Measurements from ENCODE around the gene ZNF618.

The ZNF618 gene

GRCh38 chr9:114023961-114024360 lies 147.9 kb downstream of the ZNF618 start:
- DNase-seq (ENCODE audit: low spot score), result no peak

GRCh38 chr9:114025196-114025753 lies 149.2 kb downstream of the ZNF618 start:
- DNase-seq (ENCODE audit: low spot score), result no peak

GRCh38 chr9:114025760-114026159 lies 149.7 kb downstream of the ZNF618 start:
- DNase-seq (ENCODE audit: low spot score), result no peak

- DNase-seq (ENCODE audit: low spot score), result no peak
These were observed 150.2 kb downstream of the ZNF618 start for GRCh38 chr9:114026335-114026734.

DNA sequence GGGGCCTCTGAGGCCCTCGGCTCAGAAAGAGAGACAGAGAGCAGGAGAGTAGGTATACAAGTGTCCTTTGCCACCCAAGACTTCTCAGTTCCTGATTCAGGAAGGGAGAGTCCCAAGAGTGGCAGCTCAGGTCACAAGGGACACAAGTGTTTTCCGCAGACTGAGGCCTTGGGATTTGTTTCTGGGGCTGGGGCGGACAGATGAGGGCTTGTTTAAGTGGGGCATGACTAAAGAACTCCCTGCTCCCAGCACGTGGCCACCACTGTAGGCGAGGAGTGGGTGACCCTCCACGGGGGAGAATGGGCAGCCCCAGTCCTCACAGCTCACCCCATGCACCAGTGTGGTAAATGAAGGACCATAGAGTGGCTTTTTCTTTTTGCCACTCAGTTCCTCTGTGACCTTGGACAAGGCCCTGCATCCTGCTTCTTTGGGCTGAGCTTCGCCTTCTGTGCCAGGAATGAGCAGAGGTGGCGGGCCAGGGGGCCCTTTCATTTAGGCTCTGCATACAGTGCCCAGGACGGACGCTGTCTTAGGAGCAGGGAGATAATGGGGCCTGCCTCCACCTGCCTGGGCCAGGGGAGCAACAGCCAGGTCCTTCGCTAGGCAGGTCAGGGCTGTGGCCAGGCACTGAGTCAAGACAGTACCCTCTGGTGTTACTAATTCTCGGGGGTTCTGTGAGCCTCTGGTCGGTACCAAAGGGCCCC lies 151.2 kb downstream of the ZNF618 start:
- DNase-seq (ENCODE audit: low spot score), result no peak

- no peak for DNase-seq (ENCODE audit: low spot score)
These were observed 151.9 kb downstream of the ZNF618 start for GRCh38 chr9:114027863-114028465.

- no peak for DNase-seq (ENCODE audit: low spot score)
These were observed 152.5 kb downstream of the ZNF618 start for GRCh38 chr9:114028646-114029045.

DNA sequence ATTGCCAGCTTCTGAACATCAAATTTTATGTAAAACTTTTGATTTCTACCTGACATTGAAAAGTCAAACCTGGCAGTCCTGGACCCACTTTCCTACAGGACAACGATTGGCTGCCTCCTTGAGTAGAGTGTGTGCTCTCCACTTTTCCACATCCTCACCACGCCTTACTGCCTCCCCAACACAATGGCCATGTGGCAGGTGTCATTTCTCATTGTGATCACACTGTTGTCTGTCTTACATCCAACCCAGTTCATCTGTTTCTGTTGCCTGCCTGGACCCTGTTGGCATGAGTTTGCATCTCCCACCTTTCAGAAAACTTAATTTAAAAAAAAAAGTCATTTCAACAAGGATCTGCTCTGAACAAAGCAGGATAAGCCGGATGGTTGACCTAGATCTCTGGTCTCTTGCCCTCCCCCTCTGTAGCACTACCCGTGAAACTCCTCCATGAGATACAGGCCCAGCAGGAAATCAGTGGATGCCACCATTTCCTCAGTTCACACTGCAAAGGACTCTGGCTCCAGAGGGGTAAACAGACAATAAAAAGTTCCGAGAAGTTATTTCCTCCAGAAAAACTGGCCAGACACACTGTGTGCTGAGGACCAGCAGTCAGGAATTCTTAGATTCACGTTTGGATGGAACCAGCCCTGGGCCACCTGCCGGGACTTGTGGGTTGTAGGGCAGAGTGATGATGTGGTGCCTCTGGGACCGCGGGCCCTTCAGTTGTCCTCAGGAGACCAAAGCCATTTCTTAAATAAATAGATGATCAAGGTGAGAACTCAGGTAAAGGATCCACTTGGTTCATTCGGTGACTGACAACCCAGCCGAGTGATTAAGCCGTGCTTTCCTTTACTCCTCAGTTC lies 153.4 kb downstream of the ZNF618 start:
- DNase-seq (ENCODE audit: low spot score), result no peak

- DNase-seq (ENCODE audit: low spot score), result no peak
These were observed 154.3 kb downstream of the ZNF618 start for GRCh38 chr9:114030364-114030763.

- no peak for DNase-seq (ENCODE audit: low spot score)
These were observed 155.0 kb downstream of the ZNF618 start for GRCh38 chr9:114031037-114031630.

GRCh38 chr9:114031948-114032840 lies 156.1 kb downstream of the ZNF618 start:
- DNase-seq (ENCODE audit: low spot score), result no peak

DNA sequence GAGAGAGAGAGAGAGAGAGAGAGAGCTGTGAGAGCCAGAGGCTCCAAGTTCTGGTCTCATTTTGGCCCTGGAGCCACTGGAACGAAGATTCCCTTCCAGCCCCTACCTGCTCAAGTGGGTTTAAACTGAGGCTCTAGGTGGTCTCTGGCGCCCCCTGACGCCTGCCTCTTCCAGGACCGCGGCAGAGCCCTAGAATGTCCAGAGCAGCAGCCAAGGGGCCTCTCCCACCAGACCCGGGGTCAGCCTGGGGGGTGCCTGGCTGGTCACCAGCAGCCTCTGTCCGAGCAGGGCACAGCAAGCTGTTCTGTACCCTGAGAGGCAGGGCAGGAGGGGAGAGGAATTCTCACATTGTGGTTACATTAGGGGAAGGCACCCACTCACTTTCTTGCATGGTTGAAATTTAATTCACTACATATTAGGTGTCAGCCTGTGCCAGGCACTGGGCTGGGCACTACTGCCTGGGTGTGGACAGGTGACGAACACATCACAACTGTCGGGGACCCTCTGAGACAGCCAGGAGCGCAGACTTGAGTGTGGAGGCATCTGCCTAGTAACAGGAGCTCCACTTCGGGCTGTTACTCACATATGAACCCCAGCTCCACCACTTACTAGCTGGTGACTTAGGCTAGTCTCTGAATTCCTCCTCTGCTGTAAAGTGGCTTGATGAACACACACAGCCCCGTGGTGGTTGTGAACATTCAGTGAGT lies 157.4 kb downstream of the ZNF618 start:
- DNase-seq (ENCODE audit: low spot score), result peak; percentile 71

DNA sequence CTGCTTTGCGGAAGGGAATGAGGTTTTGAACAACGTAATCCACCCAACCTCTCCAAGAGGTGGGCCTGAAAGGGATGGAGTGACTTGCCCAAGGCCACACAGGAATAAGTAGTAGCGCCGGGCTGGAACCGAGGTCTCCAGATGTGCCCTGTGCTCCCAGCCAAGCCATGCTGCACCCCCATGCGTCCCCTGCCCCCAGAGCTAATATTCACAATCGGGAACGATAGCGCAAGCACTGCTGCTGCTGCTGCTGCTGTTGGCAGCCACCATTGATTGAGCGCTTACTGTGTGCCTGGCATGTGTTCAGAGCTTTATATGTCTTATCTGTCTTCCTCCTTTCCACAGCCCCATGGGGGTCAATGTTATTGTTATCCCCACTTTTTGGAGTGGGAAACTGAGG lies 158.1 kb downstream of the ZNF618 start:
- DNase-seq (ENCODE audit: low spot score), result no peak

DNA sequence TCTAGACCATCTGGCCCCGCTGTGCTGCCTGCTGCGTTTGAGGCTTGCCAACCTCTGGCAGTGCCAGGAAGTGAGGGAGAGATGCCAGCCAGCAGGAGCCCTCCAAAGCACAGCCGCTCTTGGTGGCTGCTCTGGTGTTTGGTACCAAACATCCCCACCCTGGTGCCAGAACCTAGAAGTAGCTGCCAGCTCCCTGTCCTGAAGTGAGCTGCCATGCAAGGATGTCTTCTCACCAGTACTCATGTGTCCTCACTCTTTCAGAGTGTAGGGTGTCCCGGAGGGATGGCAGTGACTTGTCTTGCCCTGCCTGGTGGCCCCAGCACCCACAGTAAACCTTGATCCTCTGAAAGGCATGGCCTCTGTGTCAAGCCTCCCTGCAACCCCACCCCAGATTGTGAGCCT lies 158.6 kb downstream of the ZNF618 start:
- no peak for DNase-seq (ENCODE audit: low spot score)

GRCh38 chr9:114035221-114035844 lies 159.2 kb downstream of the ZNF618 start:
- DNase-seq (ENCODE audit: low spot score), result no peak

- DNase-seq (ENCODE audit: low spot score), result no peak
These were observed 160.0 kb downstream of the ZNF618 start for GRCh38 chr9:114035845-114036801.

DNA sequence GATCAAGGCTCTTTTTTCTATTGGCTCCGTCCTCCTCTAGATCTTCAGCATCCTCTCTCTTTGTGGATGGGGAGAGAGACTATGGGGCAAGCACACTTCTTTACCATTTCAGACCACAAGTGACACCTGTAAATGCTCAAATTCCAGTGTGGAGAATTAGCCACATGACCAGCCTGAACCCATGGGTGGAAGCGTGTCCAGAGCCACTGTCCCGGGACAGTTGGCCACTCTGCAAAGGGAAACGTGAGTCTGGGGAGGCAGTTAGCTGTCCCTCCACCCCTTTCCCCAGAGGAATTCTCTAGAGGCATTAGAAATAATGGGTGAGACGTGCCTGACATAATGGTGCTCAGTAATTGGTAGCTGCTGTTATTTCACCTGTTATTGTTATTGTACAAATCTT lies 161.1 kb downstream of the ZNF618 start:
- DNase-seq (ENCODE audit: low spot score), result no peak

- DNase-seq (ENCODE audit: low spot score), result no peak
These were observed 162.0 kb downstream of the ZNF618 start for GRCh38 chr9:114037961-114038723.

Data from HuH-7.5 (cell line).